ENCODE measurements around the gene DNER. TPM values are rescaled to one million over a fixed set of nuclear protein-coding genes. Genes with fewer than 3 reads are reported as not detected.
A peak's percentile ranks its signal among the peaks of the same experiment; 100 is the strongest.

DNER gene
- total and polyA plus RNA-seq, 2 of the 13 experiments (the other 11 are each of a cell fraction or from before 2014, with no cell fraction given), result not detected

GRCh38 chr2:229433351-229433750 lies 281.0 kb downstream of the DNER start:
- WGBS (ENCODE audit: low lambda C conversion rate), result 13% methylated on average over 5 of the region's 5 CpGs
- H3K27ac ChIP-seq (ENCODE audit: extremely low read length, insufficient read depth, low read length), result no peak overlapping the region
- no TSS peak for BruUV-seq (replicated peaks)
- in situ Hi-C loops (cut with HindIII; ENCODE audit: extremely low pct_ligation_motif_present, low pct_unique_long_range_greater_than_20kb) (loop anchor here (5.0 kb wide), 1 partner anchor 154 kb away; no protein-coding TSS in a partner anchor), intact Hi-C loops (cut with micrococcal nuclease; ENCODE audit: unreplicated experiment) (no loop called here)
- TF ChIP-seq HCFC1 (IDR thresholded peaks at IDR 0.05; ENCODE audit: low read depth, low read length) (no peak), ZBTB37 (CRISPR knock-in tag; IDR thresholded peaks at IDR 0.05) (no peak), CBX5 (CRISPR knock-in tag; IDR thresholded peaks at IDR 0.05; ENCODE audit: borderline replicate concordance) (no peak), ZNF558 (CRISPR knock-in tag; IDR thresholded peaks at IDR 0.05; ENCODE audit: borderline replicate concordance) (no peak), ZNF12 (CRISPR knock-in tag; IDR thresholded peaks at IDR 0.05) (no peak), CREB1 (IDR thresholded peaks at IDR 0.05) (peak; percentile 27; the same call in 1 of the 2 replicates), CREB1 (CRISPR knock-in tag; IDR thresholded peaks at IDR 0.05) (no peak)
- DNase-seq (ENCODE audit: low spot score), result no peak
- no peak overlapping the region for H3K9ac ChIP-seq (ENCODE audit: insufficient read depth, low read depth, low read length)
- 0 out of 5 replicates have a peak, but pooled peaks cover 0 to 2% of the 10 kb centered on the region in 2 experiments for H3K27me3 ChIP-seq (ENCODE audit: control insufficient read depth in 1 of 2, insufficient read depth in 2 of 2, low read length in 2 of 2)
- no peaks in the 10 kb centered on the region for H3K4me1 ChIP-seq (ENCODE audit: insufficient read depth, low read length)
- CTCF ChIA-PET (ENCODE audit: low intra/inter-chr PET ratio, low total read pairs), result no interaction called here
- no peaks in the 10 kb centered on the region for H3K79me2 ChIP-seq (ENCODE audit: insufficient read depth, low read length)
- no peak for ATAC-seq
- no peaks in the 10 kb centered on the region for H4K20me1 ChIP-seq (ENCODE audit: insufficient read depth, low read length)
- H3K4me2 ChIP-seq (ENCODE audit: low read depth, low read length), result no peak overlapping the region
- H2AFZ ChIP-seq (ENCODE audit: low read length), result no peak overlapping the region
- H3K4me3 ChIP-seq (replicated peaks in 1 of 3; ENCODE audit: insufficient read depth in 1 of 3, low read depth in 2 of 3, low read length in 3 of 3), result no peak overlapping the region
- H3K36me3 ChIP-seq (replicated peaks in 1 of 2; ENCODE audit: control insufficient read depth in 1 of 2, insufficient read depth in 2 of 2, low read length in 2 of 2), result no peaks in the 10 kb centered on the region
- H3K9me3 ChIP-seq (ENCODE audit: low read length), result no peaks in the 10 kb centered on the region
- no peak for FAIRE-seq
- POLR2A ChIA-PET, result no interaction called here

All from HepG2 (cell line).